Activated CD4-positive, alpha-beta T cell treated with anti-CD3 and anti-CD28 coated beads, Interleukin-2, Interleukin-4, amounts not matched to agents 100 ng/mL and 50 ng/mL, durations not matched to agents 16 hours and 8 hours (primary cell): ENCODE measurements around the gene ZYX.
A peak's percentile ranks its signal among the peaks of the same experiment; 100 is the strongest.
"Not testable (repeated sequence)": the region's sequence is repeated elsewhere in the genome, so short reads cannot be mapped to it uniquely, and the experiment has no call there.

ENCODE experiments used
- DNase-seq: peaks from one replicate; pipeline ENCODE4 v3.0.0-alpha.2; 2020; ENCODE audit warnings: low spot score

The ZYX gene

GRCh38 chr7:143397710-143398530, 16.8 kb downstream of the ZYX start:
- DNase-seq: no peak

DNA sequence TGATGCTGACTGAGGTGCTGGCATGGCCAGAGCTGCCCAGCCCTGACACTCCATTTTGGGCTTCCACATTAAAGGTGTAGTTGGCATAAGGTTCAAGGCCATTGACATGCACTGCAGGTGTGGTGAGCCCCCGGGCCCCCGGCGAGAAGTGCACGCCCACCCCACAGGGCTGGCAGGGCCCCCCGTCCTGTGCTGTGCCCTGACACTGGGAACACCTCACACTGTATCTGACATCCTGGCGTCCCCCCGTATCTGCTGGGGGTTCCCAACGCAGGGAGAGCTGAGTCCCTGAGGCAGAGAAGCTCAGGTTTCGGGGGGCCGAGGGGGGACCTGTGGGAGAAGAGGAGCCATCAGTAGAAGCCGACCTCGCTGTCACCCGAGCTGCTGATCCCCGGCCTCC, 17.5 kb downstream of the ZYX start:
- no peak for DNase-seq

GRCh38 chr7:143399151-143399550, 18.0 kb downstream of the ZYX start:
- no peak for DNase-seq

- no peak for DNase-seq
Measured at GRCh38 chr7:143399642-143400041, 18.5 kb downstream of the ZYX start.

DNA sequence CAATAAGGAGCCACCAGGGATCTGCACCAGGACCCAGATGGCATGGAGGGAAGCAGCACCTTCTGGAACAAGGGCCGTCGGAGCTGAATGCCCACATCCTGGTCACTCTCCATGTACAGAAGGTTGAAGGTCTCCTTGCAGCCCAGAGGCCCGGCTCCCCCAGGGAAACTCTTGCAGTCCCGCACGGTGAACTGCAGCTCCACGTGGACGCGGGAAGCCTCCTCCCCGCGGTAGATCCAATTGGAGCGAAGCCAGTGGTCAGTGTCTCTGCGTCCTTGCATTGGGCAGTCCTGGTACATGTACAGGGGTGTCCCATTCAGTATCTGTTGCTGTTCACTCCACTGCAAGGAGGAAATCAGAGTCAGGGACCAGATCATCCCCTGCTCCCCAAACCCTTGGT, 20.1 kb downstream of the ZYX start:
- DNase-seq: no peak

DNA sequence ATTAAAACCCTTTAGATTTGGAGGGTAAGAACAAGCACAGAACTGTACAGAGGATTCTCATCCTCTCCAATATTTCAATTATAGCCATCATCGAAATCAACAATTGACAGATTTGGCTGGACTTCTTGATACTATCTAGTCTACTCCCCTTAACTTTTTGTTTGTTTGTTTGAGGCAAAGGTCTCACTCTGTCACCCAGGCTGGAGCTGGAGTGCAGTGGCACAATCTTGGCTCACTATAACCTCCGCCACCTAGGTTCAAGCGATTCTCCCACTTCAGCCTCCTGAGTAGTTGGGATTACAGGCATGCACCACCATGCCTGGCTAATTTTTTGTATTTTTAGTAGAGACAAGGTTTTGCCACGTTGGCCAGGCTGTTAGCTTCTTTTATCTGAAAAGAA, 21.1 kb downstream of the ZYX start:
- not testable (repeated sequence) for DNase-seq

DNA sequence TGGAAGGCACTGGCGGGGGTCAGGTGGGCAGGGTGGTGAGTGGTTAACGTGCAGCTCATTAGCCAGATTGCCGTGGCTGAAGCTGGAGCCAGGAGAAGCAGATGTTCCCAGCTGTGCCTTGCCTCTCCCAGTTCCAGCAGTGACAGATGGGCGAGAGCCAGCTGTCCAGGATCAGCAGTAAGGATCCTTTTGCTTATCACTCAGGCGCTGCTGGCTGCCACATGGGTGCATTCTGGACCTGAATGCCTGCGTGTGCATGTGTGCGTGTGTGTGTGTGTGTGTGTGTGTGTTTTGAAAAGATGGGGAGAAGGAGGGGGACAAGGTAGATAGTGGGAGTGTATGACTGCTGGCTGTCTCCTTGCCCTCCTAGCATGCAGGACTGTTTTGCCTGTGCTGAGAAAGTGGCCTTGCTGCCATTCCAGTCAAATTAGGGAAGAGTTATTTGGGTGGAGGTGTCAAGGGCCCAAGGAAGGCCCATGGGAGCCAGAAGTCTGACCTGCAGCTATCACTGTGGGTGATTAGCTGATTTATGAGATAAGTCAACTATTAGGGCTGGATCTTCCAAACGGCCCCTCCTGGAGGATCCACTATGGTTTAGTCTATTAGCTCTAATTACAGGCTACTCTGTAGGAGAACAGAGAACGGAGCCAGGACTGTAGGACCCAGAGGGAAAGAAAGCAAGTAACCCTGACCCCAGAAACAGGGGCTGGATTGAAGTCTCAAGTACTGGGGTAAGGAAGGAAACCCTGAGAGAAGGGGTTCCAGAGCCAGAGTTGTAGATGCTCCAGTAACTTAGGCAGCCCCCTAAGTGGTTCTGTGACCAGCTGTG, 24.2 kb downstream of the ZYX start:
- DNase-seq: no peak

DNA sequence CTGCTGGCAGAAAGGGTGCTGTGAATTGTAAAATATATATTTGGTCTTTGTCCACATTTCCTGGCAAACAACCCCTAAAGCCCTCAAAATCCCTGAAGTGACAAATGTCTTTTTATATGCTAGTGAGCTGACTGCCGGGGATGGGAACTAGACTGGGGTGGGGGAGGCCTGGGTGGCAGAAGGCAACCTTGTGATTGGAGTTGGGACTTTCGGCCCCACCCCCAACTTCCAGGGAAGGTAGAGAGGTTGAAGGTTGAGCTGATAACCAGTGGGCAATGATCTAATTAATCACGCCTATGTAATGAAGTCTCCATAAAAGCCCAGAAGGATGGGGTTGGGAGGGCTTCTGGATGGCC, 24.8 kb downstream of the ZYX start:
- no peak for DNase-seq

DNA sequence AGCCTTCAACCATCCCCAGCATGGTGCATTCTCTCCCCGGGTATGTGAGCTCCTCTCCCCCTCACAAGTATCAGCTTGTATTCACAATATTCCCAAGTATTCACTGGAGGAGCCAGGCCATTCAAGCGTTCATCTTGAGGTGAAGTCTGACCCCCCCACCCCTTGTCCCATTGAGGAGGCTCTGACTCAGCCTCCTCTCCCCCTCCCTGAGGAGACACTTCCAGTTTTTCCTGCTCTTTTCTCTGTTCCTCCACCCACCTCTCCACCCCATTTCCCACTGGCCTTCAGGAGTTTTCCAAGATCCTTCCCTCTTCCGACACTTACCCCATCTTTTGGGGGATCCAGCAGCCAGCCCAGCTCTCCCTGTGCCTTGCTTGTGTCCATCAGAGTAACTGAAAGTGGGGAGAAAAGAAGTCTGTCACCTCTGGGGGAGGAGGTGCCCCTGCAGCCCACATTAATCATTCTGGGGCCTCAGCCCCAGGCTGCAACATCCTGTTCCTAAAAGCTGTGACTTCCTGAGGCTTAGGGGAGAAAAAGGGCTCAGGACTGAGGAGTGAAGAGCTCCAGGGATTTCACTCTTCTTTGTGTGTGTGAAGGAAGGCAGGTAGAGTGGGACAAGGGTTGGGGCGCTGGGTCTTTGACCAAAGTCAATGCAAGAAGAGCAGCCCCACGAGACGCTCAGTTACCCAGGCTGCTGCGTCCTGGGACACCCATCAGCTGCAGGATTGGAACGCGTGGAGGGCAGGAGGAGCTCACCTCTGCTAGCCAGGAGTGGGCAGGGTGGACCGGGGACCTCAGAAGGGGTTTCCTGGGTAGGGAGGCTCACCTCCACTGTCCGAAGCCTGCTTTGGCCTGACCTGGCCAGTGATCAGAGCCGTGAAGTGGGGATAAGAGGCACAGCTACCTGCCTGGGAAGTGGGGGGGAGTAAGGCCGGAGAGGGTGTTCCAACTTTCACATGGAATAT, 26.4 kb downstream of the ZYX start:
- no peak for DNase-seq

- no peak for DNase-seq
Measured at GRCh38 chr7:143408252-143408685, 27.1 kb downstream of the ZYX start.

DNA sequence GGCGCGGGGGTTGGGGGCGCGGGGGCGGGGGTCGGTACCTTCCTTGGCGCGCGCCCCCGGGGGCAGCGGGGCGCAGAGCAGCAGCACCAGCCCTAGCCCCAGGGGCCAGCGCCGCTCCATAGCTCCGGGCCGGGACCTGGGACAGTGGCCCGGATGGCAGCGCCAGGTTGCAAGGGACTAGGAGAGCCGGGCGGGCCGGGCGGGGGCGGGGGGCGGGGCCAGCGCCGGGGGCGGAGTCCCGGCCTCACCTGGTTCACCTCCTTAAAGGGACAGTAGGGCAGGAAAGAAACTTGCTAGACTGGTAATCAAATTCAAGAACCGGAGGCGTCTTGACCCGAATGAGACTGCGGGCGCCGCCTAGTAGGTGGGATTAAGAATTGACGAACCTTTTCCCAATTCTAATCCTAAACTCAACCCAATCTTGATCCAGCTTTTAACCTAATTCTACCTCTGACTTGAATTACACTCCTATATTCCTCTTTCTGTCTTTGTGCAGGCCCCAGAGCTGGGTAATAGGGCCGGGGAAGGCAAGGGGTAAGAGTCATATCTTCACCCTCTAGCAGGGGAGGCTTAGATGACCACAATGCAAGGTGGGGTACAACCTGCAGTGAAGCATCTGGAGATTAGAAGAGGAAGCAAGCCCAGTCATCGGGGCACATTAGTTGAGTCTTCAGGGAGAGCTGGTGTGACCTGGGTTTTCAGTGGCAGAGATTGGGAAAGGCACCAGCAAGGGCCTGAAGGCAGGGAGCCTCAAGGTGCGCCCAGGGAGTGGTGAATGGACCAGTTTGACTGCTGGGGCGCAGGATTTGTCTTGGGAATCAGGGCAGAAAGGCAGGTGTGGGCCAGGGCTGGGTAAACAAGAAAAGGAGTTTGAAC, 27.8 kb downstream of the ZYX start, which contains the start of gene EPHA1:
EPHA1 (minus strand) TSS at position 171 of the 876 bp plus-strand sequence; CDS start at position 120, 51 bp downstream.
- no peak for DNase-seq

- no peak for DNase-seq
Measured at GRCh38 chr7:143410521-143411004, 29.4 kb downstream of the ZYX start.

- DNase-seq: no peak
Measured at GRCh38 chr7:143411976-143412708, 31.0 kb downstream of the ZYX start.

DNA sequence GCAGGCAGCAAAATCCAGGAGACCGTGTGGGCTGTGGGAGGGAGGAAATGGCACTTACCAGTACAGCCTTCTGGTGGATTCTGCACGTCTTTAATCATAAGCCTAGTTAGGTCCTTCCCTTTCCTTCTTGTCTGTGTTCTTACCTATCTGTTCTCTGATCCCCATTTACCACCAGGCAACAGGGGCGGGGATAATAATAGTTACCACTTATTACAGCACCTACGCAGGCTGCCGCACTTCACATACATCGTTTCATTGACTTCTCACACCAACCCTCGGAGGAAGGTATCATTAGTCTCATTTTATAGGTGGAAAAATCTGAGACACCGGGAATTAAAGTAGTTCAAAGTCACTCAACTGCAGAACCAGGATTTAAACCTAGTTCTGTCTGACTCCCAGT, 32.0 kb downstream of the ZYX start:
- DNase-seq: no peak

DNA sequence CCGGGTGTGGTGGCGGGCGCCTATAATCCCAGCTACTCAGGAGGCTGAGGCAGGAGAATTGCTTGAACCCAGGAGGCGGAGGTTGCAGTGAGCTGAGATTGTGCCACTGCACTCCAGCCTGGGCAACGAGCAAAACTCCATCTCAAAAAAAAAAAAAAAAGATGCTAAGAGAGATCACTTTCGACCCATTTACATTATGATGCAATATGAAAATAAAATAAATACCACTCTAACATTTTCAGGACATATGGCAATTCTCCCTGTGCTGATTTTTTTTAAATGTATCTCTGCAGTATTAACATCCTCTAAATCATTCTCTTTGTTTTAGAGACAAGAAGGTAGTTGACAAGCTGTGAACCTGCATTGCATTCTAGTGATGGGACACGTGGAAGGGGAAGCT, 34.1 kb downstream of the ZYX start:
- DNase-seq: not testable (repeated sequence)

GRCh38 chr7:143415742-143416397, 34.7 kb downstream of the ZYX start:
- no peak for DNase-seq

DNA sequence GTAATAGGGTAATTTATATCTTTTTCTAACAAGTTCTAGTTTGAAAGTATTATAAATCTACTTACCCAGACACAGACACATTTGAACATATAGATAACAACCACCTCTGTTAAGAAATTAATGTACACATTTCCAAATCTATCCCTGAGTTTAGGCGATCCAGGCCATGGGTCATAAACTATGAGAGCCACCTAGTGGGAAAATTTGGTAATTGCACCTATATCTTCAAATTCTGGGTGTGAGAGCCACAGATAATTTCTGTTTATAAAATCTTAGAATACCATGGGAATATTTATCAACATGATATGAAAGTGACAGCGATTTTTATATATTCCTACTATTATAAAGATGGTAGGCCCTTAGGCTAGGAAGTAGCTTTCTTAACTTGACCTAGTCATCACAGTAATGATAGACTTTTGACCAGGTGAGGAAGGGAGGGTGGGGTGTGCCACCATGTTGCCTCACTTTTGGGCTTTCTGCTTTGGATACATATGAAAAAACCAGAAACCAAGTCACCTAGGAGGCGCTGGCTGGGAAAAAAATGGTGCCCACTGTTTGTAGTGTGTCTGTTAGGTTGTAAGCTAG, 35.5 kb downstream of the ZYX start:
- DNase-seq: peak; percentile 58

- no peak for DNase-seq
Measured at GRCh38 chr7:143417734-143418383, 36.7 kb downstream of the ZYX start.
